Activated T-cell treated with anti-CD3 and anti-CD28 coated beads, Interleukin-2, amount 50 U/mL, for 4 hours (primary cell): Measurements from ENCODE around the gene PDE4D. TPM values are rescaled to one million over a fixed set of nuclear protein-coding genes. Genes with fewer than 3 reads are reported as not detected.
"Not testable (repeated sequence)": the region's sequence is repeated elsewhere in the genome, so short reads cannot be mapped to it uniquely, and the experiment has no call there.

Experiments
- ATAC-seq, 2 donors: fragments of 200-7000 bp; cut with Tn5 transposase; one replicate each; pipeline ENCODE4 v1.10.0; 2021
- DNase-seq: peaks from one replicate; pipeline ENCODE4 v3.0.0-alpha.2; 2020
- H3K27me3 Mint-ChIP-seq: one replicate; pipeline ENCODE4 v1.8.0; 2021; ENCODE audit warnings: low read depth, mixed read lengths
- H3K36me3 Mint-ChIP-seq: one replicate; pipeline ENCODE4 v1.8.0; 2022; ENCODE audit warnings: mixed read lengths; ENCODE audit not compliant: insufficient read depth
- H3K4me1 Mint-ChIP-seq: one replicate; pipeline ENCODE4 v1.8.0; 2021; ENCODE audit warnings: low read depth, mixed read lengths
- H3K4me3 Mint-ChIP-seq: one replicate; pipeline ENCODE4 v1.8.0; 2021; ENCODE audit warnings: mild to moderate bottlenecking, moderate library complexity, mixed read lengths
- H3K9me3 Mint-ChIP-seq: one replicate; pipeline ENCODE4 v1.8.0; 2021; ENCODE audit warnings: mixed read lengths
- total RNA-seq, 3 donors: library from RNA; stranded (reverse); gene quantifications; one replicate each; pipeline ENCODE4 v1.2.1, GENCODE V29; 2021

Gene PDE4D
- total RNA-seq, 3 donors from 2014 or later = 13.9 to 17.1 (median 16.7) TPM

DNA sequence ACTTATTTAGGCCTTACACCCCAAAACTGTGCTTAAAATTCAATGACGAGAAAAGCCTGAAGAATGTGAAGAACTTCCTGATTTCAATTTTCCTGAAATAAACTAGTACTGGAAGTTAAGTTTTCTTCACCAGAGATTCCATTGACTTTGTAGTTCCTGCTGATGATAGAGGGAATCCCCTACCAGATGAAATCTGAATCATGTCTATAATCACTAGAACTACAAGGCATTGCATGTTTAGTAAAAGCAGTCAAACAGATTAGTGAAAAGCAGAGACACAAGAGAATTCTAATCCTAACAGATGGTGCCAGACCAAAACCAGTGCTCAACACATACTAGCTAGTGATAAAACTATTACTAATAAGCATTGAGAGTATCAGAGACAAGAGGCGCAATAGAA is 130.0 kb downstream of the PDE4D start:
- Mint-ChIP-seq H3K4me3 (no peak overlapping the region), H3K9me3 (no peaks in the 10 kb centered on the region), H3K27me3 (peaks cover 15% of the 10 kb centered on the region), H3K4me1 (peaks cover 9% of the 10 kb centered on the region), H3K36me3 (no peaks in the 10 kb centered on the region)
- no peak for ATAC-seq
- no peak for DNase-seq

DNA sequence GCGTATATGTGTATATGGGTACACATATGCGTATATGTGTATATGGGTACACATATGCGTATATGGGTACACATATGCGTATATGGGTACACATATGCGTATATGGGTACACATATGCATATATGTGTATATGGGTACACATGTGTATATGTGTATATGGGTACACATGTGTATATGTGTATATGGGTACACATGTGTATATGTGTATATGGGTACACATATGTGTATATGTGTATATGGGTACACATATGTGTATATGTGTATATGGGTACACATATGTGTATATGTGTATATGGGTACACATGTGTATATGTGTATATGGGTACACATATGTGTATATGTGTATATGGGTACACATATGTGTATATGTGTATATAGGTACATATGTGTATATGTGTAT is 131.3 kb downstream of the PDE4D start:
- H3K4me3 Mint-ChIP-seq, H3K9me3 Mint-ChIP-seq, H3K27me3 Mint-ChIP-seq, H3K36me3 Mint-ChIP-seq, H3K4me1 Mint-ChIP-seq, DNase-seq, ATAC-seq: not testable (repeated sequence)

DNA sequence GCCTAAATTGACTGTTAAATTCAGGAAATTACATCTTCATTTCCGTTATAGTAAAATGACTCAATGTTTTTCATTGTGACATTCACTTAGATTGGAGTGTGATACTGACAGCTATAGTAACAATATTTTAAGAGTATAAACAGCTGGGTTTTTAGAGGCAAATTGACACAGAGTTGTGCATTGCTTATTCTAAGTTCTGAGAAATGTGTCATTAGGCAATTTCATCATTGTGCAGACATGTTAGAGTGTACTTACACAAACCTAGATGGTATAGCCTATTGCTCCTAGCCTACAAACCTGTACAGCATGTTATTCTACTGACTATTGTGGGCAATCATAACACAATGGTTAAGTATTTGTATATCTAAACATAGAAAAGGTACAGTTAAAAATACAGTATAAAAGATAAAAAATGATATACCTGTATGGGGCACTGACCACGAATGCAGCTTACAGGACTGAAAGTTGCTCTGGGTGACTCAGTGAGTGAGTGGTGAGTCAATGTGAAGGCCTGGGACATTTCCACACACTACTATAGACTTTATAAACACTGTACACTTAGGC is 132.7 kb downstream of the PDE4D start:
- Mint-ChIP-seq H3K4me1 (peaks cover 3% of the 10 kb centered on the region), H3K9me3 (no peaks in the 10 kb centered on the region), H3K27me3 (no peaks in the 10 kb centered on the region), H3K4me3 (no peak overlapping the region), H3K36me3 (no peaks in the 10 kb centered on the region)
- ATAC-seq = peak; percentile 88 to 91
- DNase-seq = no peak

DNA sequence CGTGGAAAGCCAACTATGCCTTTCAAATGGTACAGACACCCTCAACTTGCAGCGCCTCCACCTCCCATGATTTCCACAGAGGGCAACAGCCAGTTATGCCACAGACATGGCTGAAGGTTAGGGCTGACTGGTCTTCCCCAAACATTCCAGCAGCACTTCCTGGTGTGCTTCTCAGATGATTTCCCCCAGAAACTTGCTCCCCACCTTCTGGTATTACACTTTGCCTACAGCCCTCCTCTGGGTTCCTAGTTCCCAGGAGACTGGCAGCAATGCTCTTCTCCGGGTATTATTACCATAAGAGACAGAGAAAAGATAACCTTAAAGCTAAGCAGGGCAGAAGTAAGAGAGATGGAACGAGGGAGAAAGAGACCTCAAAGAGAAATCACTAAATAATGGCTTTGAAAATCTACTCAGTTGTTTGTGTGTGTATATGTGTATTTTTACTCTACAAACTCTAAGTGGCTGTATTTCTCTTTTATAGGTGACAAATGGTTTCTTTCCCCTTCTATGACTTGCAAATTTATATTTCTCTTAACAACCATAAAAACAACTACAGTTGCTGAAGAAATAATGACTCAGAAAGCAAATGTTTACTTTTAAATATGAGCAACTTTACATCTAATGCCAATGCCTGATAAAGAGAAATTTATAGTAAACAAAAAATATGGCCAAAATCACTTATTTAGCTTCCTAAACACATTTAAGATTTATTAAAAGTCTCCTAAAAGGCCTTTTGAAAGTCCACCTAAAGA is 133.8 kb downstream of the PDE4D start:
- no peak for ATAC-seq
- Mint-ChIP-seq H3K4me1 (peaks cover 3% of the 10 kb centered on the region), H3K4me3 (no peak overlapping the region), H3K36me3 (no peaks in the 10 kb centered on the region), H3K27me3 (no peaks in the 10 kb centered on the region), H3K9me3 (no peaks in the 10 kb centered on the region)
- no peak for DNase-seq

DNA sequence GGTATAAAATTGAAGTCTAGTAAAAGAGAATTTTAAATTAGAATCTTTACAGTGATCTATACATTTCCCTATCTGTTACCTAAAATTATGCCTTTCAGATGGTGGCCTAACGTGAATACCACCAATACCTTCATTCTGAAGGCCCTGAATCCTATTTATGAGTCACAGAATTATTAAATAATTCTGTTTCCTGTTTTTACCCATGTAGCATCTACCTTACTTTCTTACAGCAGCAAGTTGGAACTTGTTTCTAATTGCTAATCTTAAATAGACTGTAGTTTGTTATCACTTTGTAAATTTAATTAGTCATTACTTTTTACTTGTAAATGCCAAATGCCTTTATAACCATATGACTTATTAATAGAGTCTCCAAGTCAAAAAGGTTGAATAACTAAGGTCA is 135.0 kb downstream of the PDE4D start:
- no peak for ATAC-seq
- no peak for DNase-seq
- Mint-ChIP-seq H3K9me3 (no peaks in the 10 kb centered on the region), H3K27me3 (no peaks in the 10 kb centered on the region), H3K36me3 (no peaks in the 10 kb centered on the region), H3K4me1 (no peaks in the 10 kb centered on the region), H3K4me3 (no peak overlapping the region)

DNA sequence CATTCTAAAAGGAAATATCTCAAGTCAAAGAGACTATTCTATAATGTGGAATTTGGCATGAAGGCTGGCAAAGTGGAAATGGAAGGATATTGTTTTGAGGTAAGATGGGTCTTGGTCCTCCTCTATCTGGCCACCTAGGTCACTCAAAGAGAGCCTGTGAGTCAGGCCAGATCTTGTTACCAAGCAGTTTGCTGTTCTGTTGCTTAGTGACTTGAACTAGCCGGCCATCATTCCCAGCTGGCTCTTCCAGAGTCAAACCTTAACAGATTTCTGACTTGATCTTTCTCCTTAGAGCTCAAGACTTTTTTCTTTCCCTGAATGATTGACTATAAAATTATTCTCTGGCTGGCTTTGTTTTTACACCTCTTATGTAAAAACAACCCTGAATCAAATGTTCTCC is 136.1 kb downstream of the PDE4D start:
- no peaks in the 10 kb centered on the region for H3K36me3 Mint-ChIP-seq
- no peak for ATAC-seq
- H3K4me1 Mint-ChIP-seq = no peaks in the 10 kb centered on the region
- no peaks in the 10 kb centered on the region for H3K27me3 Mint-ChIP-seq
- no peaks in the 10 kb centered on the region for H3K9me3 Mint-ChIP-seq
- no peak overlapping the region for H3K4me3 Mint-ChIP-seq
- DNase-seq = no peak

DNA sequence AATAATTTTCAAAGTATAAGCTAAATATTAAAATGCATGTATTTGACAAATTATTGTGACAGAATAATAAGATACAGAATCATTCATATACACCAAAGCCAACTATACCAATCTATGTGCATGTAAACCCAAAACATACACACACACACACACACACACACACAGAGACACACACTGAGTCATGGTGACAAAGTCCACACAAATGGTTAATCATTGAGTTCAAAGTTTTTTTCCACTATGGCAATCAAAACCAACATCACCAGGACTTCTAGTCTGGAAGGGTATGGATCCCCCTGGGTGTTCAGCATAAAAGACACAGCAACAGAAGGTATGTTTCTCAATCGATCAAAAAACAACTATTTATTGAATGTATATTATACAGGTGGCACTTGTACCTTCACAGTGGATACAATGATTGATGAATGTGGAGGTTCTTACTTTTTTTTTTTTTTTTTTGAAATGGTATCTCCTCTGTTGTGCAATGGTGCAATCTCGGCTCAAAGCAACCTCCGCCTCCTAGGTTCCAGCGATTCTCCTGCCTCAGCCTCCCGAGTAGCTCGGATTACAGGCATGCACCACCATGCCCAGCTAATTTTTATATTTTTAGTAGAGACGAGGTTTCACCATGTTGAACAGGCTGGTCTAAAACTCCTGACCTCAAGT is 137.0 kb downstream of the PDE4D start:
- no peaks in the 10 kb centered on the region for H3K9me3 Mint-ChIP-seq
- H3K4me3 Mint-ChIP-seq = no peak overlapping the region
- H3K36me3 Mint-ChIP-seq = no peaks in the 10 kb centered on the region
- DNase-seq (no peak), ATAC-seq (no peak)
- no peaks in the 10 kb centered on the region for H3K27me3 Mint-ChIP-seq
- H3K4me1 Mint-ChIP-seq = no peaks in the 10 kb centered on the region

DNA sequence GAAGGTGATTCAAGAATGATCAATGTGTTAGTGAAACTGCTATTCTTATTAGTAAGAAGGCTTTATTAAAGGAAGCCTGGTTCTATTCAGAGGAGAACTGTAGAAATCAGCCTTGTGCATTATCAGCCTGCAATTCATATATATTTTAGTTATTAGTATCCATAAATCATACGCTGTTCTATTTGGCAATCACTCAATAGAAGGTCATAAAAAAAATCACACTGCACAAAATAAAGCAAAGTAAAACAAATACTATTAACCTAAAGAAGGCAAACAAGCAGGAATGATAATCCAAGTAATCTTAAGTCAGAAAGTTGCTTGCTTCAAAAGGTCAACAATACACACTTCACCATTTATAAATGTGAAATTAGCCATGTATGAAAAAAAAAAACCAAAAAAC is 138.1 kb downstream of the PDE4D start:
- Mint-ChIP-seq H3K36me3 (no peaks in the 10 kb centered on the region), H3K4me1 (no peaks in the 10 kb centered on the region), H3K4me3 (no peak overlapping the region), H3K27me3 (no peaks in the 10 kb centered on the region), H3K9me3 (no peaks in the 10 kb centered on the region)
- DNase-seq (no peak), ATAC-seq (no peak)

DNA sequence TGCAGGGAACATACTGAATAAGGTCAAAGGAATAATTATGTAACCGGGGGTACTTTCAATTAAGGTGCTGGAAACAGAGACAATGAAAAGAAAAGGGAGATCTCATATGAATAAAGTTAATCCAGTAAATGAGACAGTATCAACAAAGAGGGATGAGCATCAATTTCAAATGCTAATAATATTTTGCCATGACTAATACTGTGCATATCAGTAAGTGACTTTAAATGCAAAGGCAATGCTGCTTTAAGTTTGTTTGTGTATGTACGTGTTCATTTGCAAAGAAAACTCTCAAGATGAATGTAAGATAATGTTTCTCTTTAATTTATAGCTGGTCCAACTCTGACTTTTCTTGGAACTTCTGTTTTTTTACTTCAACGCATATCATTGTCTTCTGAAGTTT is 139.9 kb downstream of the PDE4D start:
- Mint-ChIP-seq H3K36me3 (no peaks in the 10 kb centered on the region), H3K4me1 (no peaks in the 10 kb centered on the region)

DNA sequence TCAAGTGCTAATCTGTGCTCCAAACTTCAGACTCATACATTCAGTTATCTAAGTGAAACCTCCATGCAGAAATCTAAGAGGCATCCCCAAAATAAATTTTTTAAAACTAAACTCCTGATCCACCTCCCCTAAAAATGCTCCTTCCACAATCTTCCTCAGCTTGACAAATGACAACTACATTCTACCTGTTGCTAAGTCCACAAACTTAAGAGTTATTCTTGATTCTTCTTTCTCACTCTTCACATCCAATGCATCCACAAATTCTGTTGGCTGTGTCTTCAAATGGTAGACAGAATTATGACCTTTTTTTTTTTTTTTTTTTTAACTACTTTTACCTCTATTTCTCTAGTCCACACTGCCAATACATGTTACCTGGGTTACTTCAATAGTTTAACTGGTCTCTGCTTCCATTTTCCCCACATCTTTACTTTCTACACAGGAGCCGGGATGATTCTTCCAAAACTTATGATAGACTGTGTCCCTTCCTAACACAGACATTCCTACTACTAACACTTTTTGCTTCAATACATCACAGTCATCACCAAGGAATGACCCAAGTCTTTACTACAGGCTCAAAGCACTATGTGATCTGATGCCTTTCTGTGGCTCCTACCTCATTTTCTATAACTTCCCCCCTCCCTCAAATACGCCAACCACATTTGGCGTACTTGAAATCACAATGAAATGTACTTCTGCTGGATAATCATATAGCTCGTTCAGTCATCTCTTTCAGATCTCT is 143.6 kb downstream of the PDE4D start:
- Mint-ChIP-seq H3K4me1 (no peaks in the 10 kb centered on the region), H3K9me3 (no peaks in the 10 kb centered on the region), H3K27me3 (peaks cover 3% of the 10 kb centered on the region), H3K36me3 (no peaks in the 10 kb centered on the region), H3K4me3 (no peak overlapping the region)
- no peak for ATAC-seq
- DNase-seq = no peak

More for the DNA sequence above, 139.9 kb downstream of the PDE4D start:
- DNase-seq = no peak
- ATAC-seq = no peak
- no peak overlapping the region for H3K4me3 Mint-ChIP-seq
- no peaks in the 10 kb centered on the region for H3K27me3 Mint-ChIP-seq
- H3K9me3 Mint-ChIP-seq = no peaks in the 10 kb centered on the region

DNA sequence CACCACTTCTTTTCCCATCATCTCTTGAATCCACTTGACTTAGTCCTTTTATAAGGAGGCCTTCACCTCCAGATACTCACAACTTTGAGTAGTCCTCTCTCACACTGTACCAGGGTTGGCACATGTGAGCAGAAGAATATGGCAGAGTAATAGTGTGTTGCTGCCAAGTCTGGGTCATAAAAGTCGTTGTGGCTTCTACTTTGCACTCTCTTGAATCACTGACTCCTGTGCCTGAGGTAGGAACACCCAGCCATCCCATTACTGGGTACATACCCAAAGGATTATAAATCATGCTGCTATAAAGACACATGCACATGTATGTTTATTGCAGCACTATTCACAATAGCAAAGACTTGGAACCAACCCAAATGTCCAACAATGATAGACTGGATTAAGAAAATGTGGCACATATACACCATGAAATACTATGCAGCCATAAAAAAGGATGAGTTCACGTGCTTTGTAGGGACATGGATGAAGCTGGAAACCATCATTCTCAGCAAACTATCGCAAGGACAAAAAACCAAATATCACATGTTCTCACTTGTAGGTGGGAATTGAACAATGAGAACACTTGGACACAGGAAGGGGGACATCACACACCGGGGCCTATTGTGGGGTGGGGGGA is 145.4 kb downstream of the PDE4D start:
- H3K4me3 Mint-ChIP-seq, H3K36me3 Mint-ChIP-seq, H3K27me3 Mint-ChIP-seq, DNase-seq, H3K9me3 Mint-ChIP-seq, H3K4me1 Mint-ChIP-seq, ATAC-seq: not testable (repeated sequence)

DNA sequence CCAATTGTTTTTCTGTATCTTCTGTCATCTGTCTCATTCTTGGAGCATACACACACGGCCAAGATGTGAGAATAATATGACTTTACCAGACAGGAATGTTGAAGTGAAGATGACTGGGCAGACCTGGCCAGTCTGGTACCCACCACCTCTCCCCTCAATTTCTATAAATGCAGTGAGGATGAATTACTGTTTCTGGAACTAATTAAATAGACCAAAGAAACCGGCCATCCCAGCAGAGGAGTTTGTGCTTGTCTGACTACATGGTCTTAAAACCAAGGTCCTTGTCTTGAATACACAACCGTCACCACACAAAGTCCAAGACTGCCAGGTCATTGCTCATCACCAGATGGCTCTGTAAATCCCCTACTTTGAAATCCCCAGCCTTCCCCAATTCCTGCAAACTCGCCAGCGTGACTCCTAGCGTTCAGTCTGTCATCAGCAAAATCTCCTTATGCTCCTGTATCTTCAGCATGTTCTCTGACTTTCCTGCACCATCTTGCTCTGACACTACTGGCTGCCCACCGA is 147.2 kb downstream of the PDE4D start:
- ATAC-seq (no peak), DNase-seq (no peak)
- Mint-ChIP-seq H3K4me1 (no peaks in the 10 kb centered on the region), H3K27me3 (peaks cover 3% of the 10 kb centered on the region), H3K36me3 (no peaks in the 10 kb centered on the region), H3K4me3 (no peak overlapping the region), H3K9me3 (no peaks in the 10 kb centered on the region)

DNA sequence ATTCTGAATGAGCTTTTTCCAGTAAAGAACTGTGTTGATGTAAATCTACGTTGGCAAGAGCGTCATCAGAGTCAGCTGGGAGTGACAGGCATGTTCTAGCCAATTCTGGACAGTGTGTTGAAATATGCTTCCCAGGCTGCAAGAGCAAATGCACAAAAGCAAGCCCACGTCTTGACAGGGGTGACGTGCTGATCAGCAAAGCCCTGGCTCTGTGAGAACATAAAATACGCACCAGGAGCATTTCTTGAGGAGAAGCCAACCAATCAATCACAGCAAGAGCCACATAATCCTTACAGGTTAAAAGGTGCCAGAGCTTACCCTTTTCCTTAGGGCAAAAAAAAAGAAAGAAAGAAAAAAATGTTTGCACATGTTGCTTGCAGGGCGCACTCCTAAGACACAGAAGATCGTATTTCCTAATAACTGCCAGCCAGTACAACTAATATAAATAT is 148.1 kb downstream of the PDE4D start:
- ATAC-seq (no peak), DNase-seq (no peak)
- Mint-ChIP-seq H3K4me3 (no peak overlapping the region), H3K4me1 (no peaks in the 10 kb centered on the region), H3K36me3 (no peaks in the 10 kb centered on the region), H3K9me3 (no peaks in the 10 kb centered on the region), H3K27me3 (peaks cover 3% of the 10 kb centered on the region)

DNA sequence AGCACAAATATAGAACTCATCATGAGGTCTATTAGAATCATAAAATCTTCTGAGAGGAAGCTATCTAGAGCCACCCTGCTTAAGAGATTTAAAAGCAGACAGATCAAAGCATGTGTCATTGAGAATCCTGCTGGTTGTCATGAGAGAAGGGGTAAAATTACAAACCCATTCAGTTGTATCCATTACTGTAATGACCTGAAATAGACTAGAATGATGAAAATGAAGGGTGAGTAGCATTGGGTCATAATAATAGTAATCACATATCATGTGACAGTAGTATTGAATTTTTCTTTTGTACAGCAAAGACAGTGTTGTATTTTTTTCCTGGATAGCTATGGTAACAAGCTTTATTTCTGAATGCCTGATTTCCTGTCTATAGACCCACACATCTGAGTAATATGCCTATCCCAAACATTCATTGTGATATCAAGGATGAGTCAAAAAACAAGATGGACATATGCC is 149.0 kb downstream of the PDE4D start:
- Mint-ChIP-seq H3K9me3 (no peaks in the 10 kb centered on the region), H3K4me3 (no peak overlapping the region), H3K36me3 (no peaks in the 10 kb centered on the region), H3K4me1 (no peaks in the 10 kb centered on the region), H3K27me3 (peaks cover 3% of the 10 kb centered on the region)
- no peak for ATAC-seq
- no peak for DNase-seq
